NCI-H2029 (cell line): ENCODE data around the gene OTUD6A.

ENCODE experiments used
- DNase-seq: peaks from one replicate; lab custom pipeline; 2025; lab: John Stamatoyannopoulos, UW

The OTUD6A gene, protein sequence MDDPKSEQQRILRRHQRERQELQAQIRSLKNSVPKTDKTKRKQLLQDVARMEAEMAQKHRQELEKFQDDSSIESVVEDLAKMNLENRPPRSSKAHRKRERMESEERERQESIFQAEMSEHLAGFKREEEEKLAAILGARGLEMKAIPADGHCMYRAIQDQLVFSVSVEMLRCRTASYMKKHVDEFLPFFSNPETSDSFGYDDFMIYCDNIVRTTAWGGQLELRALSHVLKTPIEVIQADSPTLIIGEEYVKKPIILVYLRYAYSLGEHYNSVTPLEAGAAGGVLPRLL

DNA sequence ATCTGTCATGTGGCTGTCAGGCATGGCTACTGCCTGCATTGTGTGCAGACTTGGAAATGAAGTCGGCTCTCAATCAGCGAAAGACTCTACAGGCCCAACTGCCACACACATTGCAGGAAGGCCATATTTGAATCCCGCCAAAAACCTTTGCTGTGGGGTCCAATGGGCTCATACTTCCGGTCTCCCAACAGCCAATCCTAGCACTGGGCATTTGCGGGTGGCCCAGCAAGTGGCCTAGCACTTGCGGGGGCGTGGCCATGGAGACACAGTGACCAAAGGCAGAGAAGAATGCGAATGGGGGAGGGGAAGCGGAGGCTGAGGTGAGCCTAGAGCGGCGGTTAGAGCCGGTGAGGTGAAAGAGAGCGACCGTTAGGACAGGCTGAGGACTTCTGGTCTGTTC is at the start of gene OTUD6A:
OTUD6A (plus strand) TSS at position 382 of the 400 bp plus-strand sequence. CDS start 68 bp downstream, outside the sequence.
- DNase-seq, result no peak

DNA sequence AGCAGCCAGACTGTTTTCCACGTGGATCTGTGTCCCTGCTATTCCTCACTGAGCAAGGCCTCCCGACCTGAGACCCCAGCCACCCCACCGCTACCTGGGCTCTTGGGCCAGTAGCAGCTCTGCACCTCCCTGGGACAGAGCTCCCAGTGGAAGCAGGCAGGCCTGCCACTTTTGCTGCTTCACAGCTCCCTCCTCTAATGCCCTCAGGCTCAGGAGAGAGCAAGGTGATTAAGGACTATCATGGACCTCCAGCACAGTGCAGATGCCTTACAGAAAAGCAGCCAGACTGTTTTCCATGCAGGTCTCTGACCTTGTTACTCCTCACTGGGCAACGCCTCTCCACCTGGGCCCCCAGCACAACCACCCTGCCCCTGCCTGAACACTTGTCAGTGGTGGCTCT is 49.5 kb upstream of the OTUD6A start:
- DNase-seq, result no peak

DNA sequence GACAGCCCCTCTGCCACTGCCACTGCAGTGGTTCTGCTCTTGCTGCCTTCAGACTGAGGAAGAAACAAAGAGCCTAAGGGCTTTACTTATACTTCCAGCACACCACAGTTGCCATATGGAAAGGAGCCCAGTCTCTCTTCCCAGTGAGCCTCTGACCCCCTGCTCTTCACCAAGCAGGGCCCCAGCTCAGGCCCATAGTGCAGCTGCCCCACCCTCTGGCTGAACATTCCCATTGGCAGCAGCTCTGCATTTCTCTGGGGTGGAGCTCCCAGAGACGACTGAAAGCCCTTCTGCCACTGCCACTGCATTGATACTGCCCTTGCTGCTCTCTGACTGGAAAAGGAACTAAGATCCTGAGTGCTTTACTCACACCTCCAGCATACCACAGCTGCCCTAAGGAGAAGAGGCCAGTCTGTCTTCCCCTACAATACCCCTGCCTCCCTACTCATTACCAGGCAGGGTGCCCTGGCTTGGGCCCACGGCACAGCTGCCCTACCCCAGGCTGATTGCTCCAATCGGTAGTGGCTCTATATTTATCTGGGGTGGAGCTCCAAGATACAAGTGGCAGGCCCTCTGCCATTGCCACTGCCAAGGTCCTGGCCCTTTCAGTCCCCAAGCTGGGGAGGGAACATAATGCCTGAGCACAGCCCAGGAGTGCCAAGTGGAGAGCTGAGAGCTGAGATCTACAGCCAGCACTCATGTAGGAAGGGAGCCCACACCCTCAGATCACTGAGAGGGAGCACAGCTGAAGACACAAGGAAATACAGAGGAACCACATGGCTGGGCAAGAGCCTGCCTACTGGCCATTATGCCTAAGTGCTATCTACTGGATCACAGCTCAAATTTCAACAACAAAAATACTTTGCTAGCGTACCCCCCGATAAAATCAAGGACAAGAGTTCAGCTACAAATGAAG is 48.5 kb upstream of the OTUD6A start:
- DNase-seq, result no peak

DNA sequence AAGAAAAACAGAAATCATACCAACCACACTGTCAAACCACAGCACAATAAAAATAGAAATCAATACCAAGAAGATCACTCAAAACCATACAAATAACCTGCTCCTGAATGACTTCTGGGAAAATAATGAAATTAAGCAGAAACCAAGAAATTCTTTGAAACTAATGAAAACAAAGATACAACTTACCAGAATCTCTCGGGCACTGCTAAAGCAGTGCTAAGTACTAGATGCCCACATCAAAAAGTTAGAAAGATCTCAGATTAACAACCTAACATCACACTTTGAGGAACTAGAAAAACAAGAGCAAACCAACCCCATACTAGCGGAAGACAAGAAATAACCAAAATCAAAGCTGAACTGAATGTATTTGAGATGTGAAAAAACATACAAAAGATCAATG is 45.7 kb upstream of the OTUD6A start:
- DNase-seq, result no peak

DNA sequence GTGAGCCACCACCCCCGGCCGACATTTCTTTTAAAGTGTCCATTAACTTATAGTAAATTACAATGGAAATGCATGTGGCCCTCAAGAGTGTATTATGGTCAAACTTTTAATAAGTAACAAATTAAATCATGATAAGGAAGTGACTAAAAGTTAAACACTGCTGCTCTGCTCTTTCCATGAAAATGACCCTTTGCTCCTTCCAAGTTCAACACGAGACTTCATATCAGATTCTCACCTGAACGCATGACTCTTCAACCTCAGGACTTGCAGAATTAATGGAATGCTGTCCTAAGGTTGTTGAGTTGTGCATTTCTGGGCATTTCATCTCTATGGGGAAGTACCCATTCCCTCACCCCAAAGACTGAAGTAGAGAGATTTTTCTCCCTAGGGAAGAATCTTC is 39.6 kb upstream of the OTUD6A start:
- DNase-seq, result no peak

DNA sequence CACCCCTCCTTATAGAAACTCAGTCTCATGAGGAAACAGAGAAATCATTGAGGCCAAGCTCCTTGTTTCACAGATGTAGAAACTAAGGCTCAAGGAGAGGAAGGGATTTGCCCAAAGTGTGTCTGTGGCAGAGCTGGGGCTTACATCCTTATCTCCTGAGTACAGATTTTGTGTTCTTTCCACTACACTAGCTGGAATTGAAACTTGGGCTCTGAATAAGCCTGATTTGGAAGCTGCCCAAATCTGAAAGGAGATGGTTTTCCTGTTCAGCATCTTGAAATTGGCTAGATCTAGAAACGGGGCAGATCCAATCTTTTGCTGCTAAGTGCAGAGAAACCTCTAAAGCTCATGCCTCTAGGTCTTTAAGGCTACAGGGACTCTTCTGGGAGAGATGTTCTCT is 36.8 kb upstream of the OTUD6A start:
- no peak for DNase-seq

DNA sequence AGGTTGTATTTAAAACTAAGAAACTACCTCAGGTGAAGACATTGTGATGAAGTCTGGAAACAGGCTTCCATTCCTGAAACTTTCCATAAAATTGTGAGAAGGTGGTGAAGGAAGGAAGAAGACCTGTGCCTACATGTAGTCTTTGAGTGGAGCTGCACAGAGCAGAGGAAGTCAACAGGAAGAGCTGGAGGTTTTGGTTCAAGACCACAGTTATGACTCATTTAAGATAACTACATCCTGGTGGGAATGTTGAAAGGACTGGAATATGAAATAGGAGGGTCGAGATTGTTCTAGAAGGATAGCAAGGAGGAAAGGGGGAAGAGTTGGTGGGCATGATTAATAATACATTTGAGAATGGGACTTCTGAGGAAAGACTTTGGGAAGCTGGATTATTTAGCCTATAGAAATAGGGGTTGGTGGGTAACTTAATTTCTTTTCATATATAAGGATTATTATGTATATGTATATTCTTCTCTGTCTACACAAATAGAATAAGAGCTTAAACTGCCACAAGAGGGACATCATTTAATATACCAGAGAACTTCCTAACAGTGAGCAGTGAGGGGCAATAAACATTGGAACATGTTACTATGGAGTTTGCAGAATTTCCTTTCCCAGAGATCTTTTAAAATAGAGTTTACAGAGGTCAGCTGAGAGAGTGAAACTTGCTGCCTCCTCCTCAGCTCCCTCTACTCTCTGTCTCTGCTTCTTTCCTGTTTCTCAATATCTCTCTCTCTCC is 36.0 kb upstream of the OTUD6A start:
- no peak for DNase-seq

DNA sequence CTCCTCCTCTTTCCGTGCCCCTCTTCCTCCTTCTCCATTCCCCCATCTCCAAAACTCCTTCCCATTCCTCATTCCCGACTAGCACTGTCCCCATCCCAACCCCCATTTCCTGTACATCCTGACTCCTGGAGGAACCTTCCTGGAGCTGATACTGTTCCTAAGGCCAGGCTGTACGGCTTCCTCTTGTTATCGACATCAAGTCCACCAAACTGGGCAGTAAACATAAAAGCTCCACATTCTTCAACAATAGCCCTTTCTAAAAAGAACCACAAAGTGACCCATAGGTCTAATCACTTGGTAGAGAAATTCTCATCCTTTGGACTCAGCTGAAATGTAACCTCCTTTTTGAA is 35.4 kb upstream of the OTUD6A start:
- no peak for DNase-seq

DNA sequence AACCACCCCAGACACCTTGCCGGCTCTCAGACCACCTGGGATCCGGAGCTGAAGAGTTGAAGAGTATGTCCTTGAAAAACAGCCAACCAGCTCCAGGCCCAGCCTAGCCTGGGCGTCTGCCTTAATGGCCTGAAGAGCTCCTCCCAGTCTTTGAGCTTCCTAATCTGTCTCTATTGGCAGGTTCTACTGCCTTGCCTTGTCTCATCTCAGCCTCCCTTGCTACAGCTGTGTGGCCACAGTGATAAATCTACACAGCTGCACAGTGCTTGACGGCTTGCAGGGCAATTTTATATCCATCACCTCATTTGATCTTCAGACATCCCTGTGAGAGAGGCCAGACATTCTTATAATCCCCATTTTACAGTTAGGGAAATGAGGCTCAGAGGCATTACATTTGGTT is 32.4 kb upstream of the OTUD6A start:
- DNase-seq, result no peak

DNA sequence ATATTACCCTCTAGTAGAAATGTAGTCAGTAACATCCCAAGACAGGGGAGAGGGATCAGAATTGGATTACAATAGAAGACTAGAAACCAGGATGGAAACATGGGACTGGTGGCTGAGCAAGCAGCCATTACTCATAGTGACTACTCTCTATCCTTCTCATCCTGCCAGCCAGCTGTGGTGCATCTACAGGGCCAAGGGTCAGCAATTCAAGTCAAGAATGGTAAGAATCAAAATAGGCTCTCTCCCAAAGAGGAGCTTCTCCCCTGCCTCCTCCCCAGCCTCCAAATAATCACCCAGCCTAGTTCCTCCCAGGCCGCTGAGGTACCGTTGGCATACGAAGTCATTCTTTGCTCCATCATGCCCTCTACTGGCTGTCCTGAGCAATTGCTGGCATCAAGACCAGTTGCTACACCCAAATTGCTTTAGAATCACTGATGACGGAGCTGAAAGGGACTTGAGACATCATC is 31.9 kb upstream of the OTUD6A start:
- DNase-seq, result peak; percentile 0

DNA sequence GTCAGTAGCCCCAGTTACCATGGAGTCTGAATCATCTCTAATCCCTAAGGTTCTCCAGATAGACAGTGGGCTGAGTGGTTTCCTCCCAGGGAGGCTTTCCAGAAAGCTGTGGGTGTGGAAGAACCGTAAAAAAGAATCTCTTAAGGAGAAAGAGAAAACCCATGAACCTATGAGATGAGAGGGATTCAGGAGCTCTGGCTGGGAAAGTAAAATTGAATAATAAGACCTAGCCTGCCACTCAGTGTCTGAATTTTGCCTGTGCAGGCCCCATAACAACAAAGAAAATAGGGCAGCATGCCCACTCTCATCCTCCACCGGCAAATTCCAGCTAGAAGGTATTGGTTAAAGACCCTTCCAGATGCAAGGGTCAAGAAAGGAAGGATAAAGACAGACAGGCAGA is 29.5 kb upstream of the OTUD6A start:
- DNase-seq, result no peak

DNA sequence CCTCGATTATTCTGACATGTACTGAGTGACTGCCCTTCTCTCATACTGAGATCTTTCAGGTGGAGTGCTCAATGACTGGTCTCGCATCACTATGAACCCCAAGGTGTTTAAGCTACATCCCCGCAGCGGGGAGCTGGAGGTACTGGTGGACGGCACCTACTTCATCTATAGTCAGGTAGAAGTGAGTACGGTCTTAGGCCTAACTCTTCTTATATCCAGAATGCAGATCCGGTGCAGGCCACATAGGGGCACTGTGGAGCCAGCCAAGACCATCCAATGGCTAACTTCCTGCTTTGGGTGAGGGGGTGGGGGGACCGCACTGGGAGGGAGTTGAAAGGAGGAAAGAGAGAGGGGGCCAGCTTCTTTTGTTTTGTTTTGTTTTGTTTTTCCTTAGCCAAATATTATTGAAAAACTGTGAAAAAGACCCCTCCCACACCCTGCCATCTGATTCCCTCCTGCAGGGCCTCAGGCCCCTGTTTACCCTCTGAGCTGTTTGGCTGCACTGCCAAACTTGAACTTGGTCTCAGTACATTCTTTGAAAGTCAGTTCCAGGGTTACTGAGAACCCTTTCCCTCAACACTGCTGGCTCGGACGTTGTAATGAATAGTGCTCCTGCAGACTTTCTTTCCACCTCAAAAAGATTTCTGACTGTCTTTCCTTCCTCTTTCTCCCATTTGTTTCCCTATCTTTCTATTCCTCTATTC is 28.8 kb upstream of the OTUD6A start:
- DNase-seq, result peak; percentile 0

DNA sequence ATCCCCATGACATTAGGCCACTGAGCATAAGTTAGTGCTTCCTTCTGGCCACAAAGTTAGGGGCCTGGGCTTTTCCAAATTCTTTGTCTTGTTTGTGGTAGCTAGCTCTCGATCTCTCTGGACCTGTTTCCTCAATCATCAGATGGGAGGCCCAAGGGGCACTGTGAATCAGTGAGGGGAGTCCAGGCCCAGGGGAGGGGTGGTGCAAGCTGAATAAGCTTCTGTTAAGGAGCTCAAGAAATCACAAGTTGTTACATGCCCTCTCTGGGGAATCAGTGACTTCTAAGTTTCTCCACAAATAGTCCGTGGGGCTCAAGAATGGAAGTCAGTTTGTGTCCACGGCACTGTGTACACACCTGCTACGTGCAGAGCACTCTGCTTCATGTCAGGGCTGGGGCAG is 27.6 kb upstream of the OTUD6A start:
- DNase-seq, result no peak

DNA sequence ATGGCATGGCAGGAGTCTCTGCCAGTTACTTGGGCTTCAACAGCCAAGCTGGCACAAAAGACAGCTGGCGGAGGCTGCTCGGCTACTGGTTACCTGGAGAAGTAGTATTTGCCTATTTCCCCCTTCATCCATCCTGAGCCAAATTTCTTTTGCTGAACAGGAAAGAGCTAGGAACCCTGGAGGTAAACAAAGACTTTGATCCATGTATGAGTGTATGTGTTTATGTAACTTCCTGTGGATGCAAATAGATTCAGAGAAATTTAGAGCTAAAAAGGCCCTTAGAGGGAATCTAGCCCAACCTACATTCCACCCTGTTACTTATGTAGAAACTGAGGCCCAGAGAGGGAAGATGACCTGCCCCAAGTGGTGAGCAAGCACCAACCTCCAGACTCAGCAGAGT is 23.7 kb upstream of the OTUD6A start:
- no peak for DNase-seq

DNA sequence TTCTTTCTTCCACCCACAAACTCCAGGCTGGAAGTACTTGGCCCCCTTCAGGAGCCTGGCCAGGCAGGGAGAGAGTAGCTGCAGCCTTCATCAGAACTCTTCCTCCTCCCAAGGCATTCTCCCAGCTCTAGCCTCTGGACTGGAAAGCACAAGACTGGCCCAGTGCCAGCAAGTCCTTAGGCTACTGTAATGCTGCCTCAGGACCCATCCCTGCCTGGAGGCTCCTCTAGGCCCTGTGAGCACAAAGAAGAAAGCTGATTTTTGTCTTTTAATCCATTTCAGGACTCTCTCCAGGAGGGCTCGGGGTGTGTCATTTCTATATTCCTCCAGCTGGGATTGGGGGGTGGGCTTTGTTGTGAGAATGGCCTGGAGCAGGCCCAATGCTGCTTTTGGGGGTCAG is 23.3 kb upstream of the OTUD6A start:
- peak; percentile 32 for DNase-seq

DNA sequence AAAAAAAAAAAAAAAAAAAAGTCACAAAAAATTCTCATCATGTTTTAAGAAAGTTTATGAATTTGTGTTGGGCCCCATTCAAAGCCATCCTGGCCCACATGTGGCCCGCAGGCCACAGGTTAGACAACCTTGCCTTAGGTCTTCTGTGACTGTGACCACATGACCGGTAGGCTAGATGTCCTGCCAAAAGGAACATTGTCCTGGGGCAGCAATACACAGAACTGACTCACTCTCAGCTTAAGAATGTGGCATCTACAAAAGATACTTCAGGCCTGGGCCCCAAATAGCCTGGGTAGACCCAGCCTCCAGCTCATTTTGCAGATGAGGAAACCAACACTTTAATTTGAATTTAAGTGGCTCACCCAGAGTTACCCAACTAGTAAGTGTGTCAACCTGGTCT is 22.5 kb upstream of the OTUD6A start:
- no peak for DNase-seq

DNA sequence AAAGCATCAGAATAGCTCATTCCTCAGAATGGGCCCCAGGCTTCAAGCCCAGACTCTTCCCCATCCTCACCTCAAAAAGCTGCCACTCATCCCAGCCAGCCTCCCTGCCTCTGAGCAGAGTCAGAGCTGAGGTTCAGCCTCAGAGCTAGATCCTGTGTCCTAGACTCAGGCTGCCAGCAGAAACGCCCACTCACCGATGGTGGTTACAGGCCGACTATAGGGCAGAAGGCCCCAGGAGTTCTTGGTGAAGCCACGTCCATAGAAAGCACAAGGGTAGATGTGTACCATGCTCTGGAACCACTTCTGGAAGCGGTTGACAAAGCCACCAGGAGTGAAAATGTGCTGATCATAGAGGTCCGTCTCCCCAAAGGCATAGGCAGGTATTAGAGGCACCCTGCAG is 20.3 kb upstream of the OTUD6A start:
- no peak for DNase-seq

DNA sequence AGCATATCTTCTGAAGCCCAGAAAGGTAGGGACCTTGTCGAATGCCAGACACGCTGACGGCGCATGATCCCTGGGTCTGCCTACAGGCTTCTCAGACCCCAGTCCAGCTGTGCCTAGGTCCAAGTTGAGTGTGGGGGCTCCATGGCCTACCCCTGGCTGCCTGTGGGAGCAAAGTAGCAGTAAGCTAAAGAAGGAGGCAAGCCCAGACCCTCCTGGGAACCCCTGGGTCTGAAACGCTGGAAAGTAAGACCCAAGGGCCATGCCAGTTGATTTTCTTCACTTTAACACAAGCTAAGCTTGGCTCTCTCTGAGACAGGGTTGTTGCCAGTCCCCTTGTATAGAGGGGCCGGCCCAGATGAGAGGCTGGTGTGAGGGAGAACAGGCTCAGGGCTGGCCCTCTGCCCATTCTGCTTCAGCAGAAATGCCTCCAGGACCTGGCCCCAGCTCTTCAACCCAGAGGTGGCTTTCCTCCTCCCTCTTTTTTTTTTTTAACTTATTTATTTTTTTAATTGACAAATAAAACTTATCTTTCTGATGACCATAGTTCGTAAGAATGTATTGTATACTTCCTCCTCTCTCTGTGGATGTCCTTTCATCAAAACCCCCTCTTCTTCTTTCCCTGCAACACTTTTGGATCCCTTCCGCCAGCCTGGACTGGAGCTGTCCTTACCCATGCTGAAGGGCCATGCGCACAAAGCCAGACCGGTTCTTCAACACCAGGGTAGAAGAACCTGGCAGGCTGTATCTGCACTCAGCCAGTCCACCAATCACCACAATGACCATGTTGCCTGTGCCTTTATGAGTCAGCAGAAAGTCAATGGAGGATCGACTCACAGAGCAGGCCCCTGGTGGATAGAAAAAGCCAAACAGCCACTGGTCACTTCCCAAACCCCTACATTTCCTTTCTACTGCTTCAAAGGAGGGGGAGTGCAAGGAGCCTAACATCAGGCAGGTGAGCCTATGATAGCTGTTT is 19.6 kb upstream of the OTUD6A start:
- DNase-seq, result peak; percentile 10

DNA sequence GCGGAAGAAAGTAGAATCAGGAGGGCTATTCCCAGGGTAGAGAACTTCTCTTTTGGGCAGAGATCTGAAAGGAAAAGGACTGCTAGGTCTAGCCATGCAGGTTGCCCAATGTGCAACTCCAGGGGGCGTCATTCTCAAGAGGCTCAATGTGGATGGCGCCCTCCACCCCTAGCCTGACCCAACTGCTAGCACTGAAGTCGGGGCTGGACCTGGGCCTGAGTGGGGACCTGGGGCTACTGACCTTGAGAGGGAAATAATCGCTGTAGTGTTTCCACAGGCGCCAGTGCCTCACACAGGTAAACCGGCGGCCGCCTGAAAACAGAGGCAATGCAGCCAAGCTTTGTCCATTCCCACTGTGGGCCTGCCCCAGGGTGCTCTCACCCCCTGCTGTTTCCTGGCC is 18.6 kb upstream of the OTUD6A start:
- no peak for DNase-seq

DNA sequence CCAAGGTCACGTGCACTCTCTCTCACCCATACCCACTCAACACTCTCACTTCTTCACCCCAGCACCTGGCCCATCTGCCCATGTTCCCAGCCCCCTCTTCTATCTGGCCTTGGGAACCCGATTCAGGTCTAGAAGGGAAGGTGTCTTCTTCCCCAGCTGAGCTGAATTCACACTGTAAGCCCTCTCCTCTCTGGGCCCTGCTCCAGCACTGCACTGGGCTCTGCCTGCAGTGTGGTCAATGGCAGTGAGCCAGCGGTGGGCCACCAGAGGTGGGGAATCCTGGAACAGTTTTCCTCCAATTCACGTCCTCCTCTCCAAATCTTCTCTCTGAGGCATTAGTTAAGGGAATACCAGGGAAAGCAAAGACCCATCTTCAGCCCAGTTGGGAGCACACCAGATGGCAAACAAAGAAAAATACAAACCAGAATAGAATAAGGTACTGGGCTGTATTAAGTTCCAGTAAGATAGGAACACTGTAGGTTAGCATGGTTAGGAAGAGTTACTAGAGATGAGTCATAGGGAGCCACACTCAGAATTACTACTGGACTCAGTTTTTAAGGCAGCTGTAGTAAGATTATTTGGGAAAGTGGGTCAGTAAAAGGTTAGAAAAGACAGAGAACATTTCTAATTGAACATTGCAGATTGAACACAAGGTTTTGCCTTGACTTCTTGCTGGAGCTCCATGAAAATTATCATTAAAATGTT is 17.6 kb upstream of the OTUD6A start:
- DNase-seq, result no peak
